ENCODE results near the gene SHC3.

DNA sequence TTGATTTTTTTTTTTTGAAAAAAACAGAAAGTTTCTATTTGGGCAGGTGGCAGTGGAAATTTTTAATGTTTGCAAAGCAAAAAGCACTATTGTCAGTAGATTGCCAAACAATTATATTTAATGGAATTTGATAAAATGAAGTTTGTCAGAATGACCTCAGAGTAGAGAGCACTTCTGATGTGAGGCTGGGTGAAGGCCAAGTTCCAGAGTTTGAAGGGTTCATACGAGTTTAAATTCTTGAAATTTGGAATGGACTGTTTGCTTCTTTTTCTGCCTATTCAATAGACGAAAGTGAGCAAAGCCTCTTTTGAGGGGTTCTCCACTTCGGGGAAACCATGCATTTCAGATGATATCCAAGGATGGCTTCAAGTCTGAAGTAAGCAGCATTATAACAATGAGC, 7.4 kb downstream of the SHC3 start:
- no peak for TF ChIP-seq ZNF274 (IDR thresholded peaks at IDR 0.05; ENCODE audit: low read depth, low read length)
- no peak for TF ChIP-seq POLR2AphosphoS5 (IDR thresholded peaks at IDR 0.05; ENCODE audit: low read depth, low read length)
- TF ChIP-seq, protein P1, sequence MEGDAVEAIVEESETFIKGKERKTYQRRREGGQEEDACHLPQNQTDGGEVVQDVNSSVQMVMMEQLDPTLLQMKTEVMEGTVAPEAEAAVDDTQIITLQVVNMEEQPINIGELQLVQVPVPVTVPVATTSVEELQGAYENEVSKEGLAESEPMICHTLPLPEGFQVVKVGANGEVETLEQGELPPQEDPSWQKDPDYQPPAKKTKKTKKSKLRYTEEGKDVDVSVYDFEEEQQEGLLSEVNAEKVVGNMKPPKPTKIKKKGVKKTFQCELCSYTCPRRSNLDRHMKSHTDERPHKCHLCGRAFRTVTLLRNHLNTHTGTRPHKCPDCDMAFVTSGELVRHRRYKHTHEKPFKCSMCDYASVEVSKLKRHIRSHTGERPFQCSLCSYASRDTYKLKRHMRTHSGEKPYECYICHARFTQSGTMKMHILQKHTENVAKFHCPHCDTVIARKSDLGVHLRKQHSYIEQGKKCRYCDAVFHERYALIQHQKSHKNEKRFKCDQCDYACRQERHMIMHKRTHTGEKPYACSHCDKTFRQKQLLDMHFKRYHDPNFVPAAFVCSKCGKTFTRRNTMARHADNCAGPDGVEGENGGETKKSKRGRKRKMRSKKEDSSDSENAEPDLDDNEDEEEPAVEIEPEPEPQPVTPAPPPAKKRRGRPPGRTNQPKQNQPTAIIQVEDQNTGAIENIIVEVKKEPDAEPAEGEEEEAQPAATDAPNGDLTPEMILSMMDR (IDR thresholded peaks at IDR 0.05 in 2 of 3, conservative IDR thresholded peaks at IDR 0.05 in 1 of 3; ENCODE audit: borderline replicate concordance in 1 of 3, insufficient read depth in 1 of 3, low read depth in 2 of 3, low read length in 2 of 3) = no peak
- TF ChIP-seq EZH2 (IDR thresholded peaks at IDR 0.05) = no peak
- no peak for TF ChIP-seq POLR2A (IDR thresholded peaks at IDR 0.05; ENCODE audit: borderline replicate concordance, extremely low read depth, insufficient read depth, insufficient read length)
- no peak for TF ChIP-seq ELF1 (IDR thresholded peaks at IDR 0.05; ENCODE audit: borderline replicate concordance, low read depth)
- TF ChIP-seq SIN3A (IDR thresholded peaks at IDR 0.05; ENCODE audit: low read depth) = no peak
- no peak for TF ChIP-seq SP1 (IDR thresholded peaks at IDR 0.05; ENCODE audit: low read depth)
- TF ChIP-seq RAD21 (IDR thresholded peaks at IDR 0.05; ENCODE audit: low read depth) = no peak
- TF ChIP-seq, protein P2, sequence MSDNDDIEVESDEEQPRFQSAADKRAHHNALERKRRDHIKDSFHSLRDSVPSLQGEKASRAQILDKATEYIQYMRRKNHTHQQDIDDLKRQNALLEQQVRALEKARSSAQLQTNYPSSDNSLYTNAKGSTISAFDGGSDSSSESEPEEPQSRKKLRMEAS (IDR thresholded peaks at IDR 0.05) = no peak
- TF ChIP-seq, protein P3, sequence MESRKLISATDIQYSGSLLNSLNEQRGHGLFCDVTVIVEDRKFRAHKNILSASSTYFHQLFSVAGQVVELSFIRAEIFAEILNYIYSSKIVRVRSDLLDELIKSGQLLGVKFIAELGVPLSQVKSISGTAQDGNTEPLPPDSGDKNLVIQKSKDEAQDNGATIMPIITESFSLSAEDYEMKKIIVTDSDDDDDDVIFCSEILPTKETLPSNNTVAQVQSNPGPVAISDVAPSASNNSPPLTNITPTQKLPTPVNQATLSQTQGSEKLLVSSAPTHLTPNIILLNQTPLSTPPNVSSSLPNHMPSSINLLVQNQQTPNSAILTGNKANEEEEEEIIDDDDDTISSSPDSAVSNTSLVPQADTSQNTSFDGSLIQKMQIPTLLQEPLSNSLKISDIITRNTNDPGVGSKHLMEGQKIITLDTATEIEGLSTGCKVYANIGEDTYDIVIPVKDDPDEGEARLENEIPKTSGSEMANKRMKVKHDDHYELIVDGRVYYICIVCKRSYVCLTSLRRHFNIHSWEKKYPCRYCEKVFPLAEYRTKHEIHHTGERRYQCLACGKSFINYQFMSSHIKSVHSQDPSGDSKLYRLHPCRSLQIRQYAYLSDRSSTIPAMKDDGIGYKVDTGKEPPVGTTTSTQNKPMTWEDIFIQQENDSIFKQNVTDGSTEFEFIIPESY (IDR thresholded peaks at IDR 0.05; ENCODE audit: extremely low read depth, insufficient replicate concordance, low read length) = no peak
- TF ChIP-seq, protein P4, sequence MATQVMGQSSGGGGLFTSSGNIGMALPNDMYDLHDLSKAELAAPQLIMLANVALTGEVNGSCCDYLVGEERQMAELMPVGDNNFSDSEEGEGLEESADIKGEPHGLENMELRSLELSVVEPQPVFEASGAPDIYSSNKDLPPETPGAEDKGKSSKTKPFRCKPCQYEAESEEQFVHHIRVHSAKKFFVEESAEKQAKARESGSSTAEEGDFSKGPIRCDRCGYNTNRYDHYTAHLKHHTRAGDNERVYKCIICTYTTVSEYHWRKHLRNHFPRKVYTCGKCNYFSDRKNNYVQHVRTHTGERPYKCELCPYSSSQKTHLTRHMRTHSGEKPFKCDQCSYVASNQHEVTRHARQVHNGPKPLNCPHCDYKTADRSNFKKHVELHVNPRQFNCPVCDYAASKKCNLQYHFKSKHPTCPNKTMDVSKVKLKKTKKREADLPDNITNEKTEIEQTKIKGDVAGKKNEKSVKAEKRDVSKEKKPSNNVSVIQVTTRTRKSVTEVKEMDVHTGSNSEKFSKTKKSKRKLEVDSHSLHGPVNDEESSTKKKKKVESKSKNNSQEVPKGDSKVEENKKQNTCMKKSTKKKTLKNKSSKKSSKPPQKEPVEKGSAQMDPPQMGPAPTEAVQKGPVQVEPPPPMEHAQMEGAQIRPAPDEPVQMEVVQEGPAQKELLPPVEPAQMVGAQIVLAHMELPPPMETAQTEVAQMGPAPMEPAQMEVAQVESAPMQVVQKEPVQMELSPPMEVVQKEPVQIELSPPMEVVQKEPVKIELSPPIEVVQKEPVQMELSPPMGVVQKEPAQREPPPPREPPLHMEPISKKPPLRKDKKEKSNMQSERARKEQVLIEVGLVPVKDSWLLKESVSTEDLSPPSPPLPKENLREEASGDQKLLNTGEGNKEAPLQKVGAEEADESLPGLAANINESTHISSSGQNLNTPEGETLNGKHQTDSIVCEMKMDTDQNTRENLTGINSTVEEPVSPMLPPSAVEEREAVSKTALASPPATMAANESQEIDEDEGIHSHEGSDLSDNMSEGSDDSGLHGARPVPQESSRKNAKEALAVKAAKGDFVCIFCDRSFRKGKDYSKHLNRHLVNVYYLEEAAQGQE (IDR thresholded peaks at IDR 0.05; ENCODE audit: low read depth) = no peak
- TF ChIP-seq EZH2phosphoT487 (IDR thresholded peaks at IDR 0.05; ENCODE audit: borderline replicate concordance) = no peak
- TF ChIP-seq TCF7L2 (IDR thresholded peaks at IDR 0.05; ENCODE audit: borderline replicate concordance, extremely low read depth, insufficient read depth, insufficient read length) = no peak

Measured in HCT116 (cell line).